Measurements from ENCODE around the gene EMX2.

EMX2 gene

DNA sequence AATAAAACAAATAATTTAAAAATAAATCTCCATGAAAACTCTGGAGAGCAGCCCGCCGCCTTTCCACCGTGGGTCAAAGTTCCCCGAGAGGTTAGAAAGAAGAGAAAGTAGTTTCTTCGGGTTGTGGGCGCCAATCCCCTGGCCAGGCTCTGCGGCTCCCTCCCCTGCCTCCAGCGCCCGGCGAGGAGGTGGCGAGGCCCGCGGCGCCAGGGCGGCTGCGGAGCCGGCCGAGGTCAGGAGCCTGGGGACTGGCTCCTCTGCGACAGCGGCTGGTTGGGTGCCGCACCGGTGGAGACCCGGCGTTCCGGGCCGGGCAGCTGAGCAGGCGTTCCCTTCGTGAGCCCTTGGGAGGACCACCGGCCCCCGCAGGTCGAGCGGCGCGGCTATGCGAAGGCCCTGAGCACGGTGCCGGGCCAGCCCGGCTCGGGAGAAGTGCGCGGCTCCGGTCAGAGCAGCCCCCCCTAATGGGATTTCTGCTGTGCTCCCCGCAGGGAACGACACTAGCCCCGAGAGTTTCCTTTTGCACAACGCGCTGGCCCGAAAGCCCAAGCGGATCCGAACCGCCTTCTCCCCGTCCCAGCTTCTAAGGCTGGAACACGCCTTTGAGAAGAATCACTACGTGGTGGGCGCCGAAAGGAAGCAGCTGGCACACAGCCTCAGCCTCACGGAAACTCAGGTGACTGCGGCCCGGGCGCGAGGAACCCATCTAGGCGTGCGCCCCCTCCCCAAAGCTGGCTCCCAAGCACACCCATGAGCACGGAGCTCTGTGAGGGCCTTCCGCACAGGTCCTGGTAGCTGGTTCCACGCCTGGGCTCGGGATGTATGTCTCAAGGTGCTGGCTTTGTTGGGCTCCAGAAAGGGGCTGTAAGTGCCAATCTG, 2.8 kb downstream of the EMX2 start:
- DNase-seq, result no peak

DNA sequence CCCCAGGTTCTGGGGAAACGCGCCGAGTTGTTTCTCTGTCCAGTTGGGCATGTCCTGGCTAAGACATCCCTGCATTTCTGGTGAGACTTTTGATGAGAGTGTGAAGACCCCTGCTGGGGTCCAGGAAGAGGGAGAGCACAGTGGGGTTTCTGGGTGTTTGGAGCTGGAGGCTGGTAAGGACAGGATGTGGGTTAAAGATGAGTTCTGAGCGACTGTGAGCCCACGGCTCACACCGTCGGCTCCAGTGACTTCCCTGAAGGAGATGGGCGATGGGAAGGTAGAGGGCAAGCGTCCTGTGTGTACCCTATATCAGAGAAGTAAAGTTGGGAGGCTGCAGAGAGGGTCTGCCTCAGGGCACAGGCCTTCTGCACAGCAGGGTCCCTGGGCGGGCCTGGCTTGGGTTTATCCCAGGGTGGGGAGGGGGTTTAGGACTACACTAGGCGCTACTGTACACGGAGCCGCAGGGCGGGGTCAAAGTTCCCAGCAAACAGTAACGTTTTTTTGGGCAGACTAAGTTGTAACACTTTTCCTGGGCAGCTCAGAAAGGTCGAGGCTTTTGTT, 3.6 kb downstream of the EMX2 start:
- DNase-seq, result no peak

DNA sequence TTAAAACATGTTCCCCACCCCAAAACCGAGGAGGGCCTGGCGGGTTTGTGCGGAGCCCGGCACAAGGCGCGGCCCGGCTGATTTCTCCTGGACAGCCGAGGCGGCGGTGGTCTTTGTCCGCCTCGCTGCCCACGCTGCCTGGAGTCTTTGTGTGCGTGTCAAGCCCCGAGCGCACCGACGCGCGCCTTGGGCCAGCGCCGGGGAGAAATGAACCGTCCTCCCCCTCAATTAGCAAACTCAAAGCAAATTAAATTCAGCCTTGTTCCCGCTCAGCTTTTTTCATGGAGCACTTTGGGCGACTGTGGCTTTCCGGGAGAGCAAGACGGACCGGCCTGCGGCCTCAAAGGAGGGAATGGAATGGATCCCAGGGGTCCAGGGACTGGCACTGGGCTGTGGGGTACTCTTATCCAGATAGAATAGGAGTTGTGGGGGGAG, 4.1 kb downstream of the EMX2 start:
- no peak for DNase-seq

DNA sequence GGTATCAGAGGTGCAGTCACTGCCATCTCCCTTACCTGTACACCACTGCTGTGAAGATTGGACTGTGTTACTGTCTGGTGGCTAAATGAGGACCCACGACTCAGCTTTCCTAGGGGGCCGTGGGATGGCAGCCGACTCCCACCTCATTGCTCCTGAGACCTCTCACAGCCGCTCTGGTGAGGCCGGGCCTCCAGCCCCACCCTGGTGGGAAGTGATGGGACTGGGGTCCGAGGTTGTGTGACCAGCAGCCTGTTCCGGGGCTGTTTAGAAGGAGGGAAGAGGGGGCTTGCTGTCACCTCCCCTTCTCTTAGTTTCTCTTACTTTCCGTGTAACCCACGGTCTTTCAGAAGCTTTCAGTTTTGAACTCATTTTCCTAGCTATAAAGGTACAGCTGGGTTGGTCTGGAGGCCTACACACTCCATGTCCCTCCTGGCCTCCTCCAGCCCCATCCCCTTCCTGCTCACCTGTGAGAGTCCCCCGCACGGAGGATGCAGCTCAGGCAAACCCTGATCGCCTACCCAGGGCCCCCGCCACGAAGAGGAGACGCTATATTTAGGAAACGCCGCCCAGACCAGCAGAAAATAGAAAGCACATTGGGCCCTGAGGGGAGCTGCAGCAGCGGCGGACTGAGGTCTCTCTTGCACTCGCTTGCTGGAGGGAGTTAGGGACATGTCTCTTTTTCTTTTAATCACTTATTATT, 4.6 kb downstream of the EMX2 start:
- DNase-seq, result no peak

DNA sequence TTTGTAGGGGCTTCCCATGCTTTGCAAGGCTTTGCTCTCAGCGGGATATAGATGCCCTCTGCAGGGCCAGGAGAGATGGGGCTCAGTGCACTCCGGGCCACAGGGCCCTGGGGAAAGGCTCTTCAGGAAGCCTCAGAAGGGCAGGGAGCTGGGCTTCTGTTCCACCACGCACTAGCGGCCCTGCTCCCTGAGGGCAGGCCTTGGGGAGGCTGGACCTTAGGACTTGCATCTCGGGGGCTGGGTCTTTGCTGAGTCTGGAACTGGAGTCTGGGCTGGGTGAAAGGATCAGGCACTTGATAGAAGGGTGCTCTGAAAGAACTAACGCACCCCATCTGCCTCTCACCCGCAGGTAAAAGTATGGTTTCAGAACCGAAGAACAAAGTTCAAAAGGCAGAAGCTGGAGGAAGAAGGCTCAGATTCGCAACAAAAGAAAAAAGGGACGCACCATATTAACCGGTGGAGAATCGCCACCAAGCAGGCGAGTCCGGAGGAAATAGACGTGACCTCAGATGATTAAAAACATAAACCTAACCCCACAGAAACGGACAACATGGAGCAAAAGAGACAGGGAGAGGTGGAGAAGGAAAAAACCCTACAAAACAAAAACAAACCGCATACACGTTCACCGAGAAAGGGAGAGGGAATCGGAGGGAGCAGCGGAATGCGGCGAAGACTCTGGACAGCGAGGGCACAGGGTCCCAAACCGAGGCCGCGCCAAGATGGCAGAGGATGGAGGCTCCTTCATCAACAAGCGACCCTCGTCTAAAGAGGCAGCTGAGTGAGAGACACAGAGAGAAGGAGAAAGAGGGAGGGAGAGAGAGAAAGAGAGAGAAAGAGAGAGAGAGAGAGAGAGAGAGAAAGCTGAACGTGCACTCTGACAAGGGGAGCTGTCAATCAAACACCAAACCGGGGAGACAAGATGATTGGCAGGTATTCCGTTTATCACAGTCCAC, 5.4 kb downstream of the EMX2 start:
- DNase-seq, result no peak

DNA sequence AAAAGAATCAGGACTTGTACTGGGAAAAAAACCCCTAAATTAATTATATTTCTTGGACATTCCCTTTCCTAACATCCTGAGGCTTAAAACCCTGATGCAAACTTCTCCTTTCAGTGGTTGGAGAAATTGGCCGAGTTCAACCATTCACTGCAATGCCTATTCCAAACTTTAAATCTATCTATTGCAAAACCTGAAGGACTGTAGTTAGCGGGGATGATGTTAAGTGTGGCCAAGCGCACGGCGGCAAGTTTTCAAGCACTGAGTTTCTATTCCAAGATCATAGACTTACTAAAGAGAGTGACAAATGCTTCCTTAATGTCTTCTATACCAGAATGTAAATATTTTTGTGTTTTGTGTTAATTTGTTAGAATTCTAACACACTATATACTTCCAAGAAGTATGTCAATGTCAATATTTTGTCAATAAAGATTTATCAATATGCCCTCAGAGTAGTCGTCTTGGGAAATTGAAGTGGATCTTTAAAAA, 6.6 kb downstream of the EMX2 start:
- DNase-seq, result no peak

DNA sequence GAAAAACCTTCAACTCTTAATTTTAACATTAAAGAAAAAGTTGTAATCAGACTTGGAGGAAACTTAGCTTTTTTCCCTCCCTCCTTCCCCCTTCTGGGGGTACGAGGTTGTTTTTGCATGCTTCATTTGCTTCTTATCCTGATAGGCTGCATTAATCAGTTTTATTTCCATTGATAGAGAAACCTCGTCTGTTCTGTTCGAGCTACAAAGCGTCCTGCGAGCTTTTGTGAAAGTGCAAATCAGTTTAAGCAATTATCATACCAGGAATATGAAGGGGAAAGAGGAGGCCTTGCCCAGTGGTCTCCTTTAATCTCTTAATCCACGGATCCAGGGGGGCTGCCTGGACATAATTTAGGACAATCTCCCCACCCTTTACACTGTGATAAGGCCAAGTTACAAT, 7.5 kb downstream of the EMX2 start:
- no peak for DNase-seq

DNA sequence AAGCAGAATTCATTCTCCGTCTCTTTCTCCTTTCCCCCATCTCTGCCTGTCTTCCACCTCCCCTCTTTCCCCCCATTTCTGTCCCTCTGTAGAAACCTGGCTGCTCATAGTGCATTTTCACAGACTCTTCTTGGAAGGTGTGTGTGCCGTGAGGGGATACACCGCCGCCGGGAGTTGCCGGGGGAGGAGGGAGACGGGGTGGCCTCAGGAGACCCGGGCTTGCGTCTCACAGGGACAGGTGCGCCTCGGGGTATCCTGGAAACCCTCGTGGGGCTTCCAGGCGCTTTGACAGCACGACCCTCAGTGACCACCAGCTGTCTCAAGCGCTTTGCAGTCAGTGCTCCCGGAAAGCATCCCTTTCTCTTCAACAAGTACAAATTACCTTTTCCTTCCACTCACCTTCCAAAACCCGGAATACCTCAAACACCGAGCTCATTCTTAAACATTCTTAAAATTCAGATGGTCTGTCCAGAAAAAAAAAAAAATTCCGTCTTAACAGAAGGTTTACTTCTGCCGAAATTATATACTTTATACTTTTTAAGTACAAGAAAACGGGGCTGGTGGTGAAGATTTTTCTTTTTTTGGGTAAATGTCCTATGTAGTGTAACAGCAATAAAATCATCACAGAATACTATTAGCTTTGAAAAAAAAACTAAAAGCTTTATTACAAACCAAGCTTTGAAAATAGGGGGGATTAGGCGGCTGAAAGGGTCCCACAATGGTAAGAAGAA, 8.2 kb downstream of the EMX2 start:
- DNase-seq, result no peak

DNA sequence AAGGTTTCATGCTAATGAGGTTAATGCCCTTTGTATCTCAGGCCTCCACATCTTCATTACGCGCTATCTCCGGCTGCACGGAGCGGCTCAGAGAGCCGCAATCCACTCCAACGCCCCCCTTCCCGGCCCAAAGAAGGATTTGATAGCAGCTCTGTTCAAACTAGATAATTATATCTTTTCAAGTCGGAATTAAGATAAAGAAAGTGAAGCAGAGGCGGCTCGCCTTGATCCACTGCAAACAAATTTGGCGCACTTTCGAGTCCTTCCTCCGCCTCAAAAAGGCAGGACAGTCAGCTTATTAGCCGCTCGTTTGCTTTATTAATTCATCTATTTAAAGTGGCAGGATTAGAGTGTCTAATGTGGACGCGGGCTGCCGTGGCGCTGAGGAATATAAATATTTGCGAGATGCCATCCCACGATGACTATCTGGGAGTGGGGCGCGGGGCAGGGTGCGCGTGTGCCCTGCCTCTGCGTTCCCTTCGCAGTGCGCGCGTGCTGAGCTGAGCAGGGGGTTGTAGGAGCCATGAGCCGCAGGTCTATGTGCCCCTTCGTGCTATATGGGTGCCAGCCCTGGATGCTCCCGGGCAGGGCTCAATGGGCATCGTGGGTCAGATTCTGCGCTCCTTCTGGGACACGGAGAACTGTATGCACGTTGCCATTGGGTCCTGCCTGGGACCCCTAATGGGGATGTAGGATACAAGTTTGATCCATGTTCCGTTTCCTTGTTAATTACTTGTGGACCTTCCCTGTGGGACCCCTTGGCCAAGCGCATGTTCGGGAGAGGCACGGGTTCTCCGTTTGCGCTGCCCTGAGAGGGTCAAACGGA, 9.0 kb downstream of the EMX2 start:
- DNase-seq, result no peak

DNA sequence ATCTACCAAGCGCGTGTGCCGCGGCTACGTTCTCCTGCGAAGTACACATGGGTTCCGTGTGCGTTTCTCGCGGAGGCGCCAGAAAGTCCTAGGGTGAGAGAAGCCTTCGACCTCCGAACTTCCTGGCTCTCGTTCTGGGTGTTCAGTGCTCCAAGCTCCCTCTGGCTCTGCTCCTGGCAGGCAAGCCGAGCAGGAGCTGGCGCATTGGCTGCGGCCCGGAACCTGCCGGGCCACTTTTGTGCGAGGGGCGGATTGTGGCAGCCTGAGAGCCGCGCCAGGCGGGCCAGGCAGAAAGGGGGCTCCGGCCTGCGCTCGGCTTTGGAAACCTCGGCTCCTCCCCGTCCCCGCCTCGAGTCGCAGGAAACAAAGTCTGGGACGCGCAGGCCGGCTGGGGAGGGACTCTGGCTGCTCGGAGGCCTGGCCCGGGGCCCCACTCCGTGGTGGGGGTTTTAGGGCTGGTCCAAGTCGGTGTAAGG, 9.6 kb downstream of the EMX2 start:
- DNase-seq, result no peak

DNA sequence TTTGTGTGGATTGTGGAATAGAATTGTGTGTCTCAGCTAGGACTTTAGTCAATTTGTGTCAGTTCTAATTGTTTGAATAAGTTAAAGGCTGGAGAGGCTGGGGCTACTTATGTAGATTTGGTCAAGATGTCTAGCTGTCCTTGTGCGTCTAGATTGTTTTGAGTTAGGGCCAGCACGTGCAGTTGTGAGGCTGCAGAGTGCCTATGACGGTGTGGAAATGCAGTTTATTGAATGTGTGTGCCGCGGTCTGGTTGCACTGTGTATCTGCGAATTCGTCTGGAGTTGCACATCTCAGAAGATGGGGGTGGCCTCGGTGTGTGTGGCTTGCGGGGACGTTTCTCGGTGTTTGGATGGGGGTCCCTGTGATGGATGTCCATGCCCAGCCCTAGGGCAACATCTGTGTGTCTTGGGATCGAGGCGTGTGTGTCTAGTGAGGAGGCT, 10.2 kb downstream of the EMX2 start:
- DNase-seq, result no peak

DNA sequence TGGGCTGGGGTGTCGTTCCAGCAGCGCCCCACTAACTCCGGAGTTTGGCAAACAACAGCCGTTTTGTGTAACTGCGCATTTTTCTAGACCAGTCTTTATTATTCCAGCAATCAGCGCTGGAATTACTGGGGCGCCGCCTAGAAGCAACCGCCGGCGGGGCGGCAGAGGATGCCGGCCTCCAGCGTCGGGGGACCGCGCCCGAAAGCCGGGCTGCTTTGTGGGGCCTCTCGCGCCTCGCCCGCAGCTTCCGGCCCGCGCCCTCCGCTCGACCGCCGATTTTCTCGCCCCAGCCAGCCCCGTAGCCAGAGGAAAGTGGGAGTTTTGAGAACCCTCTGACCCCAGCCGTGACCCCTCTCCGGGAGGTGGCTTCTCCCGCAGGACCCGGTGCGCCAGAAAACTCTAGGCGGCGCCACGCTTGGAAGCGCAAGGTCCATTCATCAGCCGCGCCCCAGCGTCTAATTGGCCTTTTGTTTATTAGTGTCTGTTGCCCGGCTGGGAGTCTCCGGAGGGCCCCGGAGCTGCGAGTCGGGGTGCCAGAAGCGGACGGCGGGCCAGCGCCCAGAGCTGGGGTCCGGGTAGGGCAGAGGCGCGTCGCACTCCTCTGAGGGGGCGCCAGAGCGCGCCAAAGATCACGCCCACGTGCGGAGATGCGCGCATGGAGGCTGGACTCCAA, 10.7 kb downstream of the EMX2 start:
- no peak for DNase-seq

DNA sequence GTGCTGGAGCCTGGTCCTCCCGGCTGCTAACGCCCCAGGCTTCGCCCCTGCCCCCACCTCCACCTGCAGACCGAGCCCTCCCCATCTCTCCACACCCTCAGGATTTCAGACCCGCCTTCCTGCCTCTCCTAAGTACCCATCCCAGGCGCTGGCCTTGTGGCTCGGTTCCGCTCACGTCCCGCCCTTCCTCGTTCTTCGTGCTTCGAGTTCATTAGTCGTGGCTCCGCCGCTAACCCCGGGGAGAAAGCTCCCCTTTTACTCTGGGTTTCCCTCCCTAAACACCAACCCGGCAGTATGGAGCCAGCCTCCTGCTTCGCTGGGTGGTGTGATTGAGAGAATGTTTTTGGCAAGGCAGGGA, 11.2 kb downstream of the EMX2 start:
- no peak for DNase-seq

DNA sequence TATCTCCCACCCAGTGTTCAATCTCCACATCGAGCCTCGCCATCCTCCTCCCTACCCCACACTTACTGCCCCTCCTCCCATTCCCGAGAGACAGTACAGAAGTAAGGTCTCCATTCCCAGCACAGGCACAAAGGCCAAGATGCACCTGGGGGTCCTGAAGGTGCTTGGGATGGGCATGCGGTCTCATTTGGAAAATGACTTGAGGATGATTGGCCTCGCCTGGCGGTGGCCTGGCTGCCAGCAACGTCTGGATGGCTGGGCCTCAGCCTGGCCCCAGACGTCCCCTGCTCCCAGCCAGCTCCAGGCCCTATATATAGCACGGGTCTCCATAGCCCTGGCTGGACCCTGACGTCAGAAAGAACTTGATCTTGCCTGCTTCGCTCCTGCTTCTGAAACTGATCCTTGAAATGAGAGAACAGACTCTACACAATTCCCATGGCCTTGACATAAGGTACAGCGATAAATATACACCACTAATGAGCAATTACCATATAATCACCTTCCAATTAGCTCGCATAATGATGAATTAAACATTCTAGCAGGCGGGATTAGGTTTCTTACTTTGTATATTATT, 11.8 kb downstream of the EMX2 start:
- DNase-seq, result no peak

DNA sequence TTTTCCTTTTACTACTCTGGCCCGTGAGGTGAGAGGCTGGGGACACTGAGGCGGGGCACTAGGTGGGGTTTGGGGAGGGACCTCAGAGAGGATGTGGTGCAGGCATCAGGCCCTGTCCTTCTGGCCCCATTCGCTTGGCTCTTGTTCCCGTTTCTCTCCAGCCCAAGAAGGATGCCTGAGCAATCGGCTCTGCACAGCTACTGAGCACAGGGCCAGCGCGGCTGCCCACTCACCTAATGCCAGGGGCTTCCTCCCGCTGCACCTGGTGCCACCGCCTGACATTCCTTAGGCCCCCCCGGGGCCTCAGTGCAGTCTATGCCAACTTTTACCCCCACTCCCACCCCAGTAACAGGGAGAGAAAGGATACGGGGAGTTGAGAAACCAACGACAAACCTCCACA, 12.5 kb downstream of the EMX2 start:
- DNase-seq, result no peak

DNA sequence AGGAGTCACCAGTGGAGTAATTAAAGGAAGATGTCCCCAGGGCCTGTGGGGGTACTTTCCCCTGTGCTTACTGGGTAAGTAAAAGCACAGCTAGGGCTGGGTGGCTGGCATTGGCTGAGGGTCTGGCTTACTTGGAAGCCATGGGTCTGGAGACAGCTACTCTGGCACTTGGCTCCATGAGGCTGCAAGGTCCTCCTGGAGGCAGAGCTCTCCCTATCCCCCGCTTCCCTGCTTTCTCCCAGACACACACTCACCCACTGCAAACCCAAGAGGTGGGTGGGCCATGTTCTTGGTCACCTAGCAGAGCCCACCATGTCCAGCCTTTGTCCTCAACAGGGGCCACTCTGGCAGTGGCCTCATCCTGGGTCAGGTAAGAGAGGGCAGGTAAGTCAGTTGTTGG, 13.3 kb downstream of the EMX2 start:
- no peak for DNase-seq

DNA sequence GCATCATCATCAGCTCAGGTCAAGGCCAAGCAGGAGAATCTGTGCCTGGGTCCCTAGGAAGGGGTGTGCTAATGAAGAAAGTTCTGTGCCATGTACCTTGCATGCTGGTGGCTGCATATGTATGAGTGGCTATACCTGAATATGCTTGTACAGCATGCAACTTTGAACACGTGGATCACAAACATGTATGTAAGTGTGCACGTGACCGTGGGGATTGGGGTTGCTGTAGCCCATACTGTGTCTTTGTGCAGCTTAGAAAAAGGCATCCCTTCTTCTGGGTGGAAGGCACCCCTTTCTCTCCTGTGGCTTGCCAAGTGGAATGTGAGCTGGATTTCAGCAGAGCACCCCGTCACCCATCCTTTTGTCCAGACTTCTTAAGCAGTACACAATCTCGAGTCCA, 13.8 kb downstream of the EMX2 start:
- no peak for DNase-seq

DNA sequence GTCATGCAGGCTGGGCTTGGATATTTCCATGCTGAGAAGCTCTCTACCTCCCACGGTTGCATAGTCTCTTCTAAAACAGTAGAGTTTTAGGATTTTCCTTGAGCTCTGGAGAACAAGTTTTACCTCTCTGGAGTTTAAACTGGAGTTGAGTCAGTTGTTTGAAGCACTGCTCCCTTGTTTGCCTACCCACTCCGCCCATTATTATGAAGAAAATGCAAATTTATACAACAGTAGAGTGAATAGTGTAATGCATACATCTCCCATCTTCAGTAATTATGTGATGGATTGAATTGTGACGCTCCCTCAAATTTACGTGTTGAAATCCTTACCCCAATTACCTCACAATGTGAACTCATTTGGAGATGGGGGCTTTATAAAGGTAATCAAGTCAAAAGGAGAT, 17.2 kb downstream of the EMX2 start:
- no peak for DNase-seq

DNA sequence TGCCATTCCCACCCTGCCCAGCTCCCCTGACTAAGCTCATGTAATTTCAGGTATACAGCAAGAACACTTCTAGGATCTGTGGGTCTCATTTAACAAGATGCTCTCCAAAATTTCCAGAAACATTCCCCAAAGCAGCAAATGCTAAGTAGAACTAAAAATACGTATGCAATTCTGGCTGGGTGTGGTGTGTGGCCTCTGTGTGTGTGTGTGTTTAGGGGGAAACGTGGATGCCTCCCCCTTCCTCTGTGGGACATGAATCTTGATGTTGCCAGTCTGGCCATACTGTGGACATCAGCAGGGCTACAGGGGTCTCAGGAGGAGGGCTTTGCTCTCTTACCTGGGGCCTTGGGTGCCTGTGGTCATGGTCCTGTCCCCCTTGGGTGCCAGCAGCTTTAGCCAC, 18.4 kb downstream of the EMX2 start:
- DNase-seq, result no peak

DNA sequence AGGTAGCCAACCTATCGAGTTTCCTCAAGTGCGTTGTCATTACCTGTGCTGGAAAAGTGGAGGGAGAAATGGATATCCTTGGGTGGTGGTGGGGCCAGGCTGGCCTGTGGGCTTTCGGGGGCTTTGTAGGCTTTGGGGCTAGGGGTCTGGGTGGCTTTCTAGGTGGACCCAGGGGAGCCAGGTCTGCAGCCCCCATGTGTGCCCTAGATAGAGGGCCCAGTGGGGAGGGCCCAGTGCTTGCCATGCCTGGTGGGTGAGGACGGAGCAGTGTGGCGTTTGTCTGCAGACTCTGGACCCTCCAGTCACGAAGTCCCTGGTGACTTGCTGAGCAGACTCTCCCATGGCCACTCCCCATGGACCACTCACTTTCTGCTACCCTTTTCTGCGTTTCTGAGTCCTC, 19.7 kb downstream of the EMX2 start:
- DNase-seq, result no peak
